HG03457 (cell line): ENCODE results near the gene FAM221A.
"Not testable (repeated sequence)": the region's sequence is repeated elsewhere in the genome, so short reads cannot be mapped to it uniquely, and the experiment has no call there.

Experiments used
- ATAC-seq: cut with Tn5 transposase; IDR thresholded peaks from one replicate; pipeline ENCODE4 v1.9.1; 2021; ENCODE audit warnings: moderate number of reproducible peaks; ENCODE audit not compliant: unreplicated experiment

FAM221A gene

DNA sequence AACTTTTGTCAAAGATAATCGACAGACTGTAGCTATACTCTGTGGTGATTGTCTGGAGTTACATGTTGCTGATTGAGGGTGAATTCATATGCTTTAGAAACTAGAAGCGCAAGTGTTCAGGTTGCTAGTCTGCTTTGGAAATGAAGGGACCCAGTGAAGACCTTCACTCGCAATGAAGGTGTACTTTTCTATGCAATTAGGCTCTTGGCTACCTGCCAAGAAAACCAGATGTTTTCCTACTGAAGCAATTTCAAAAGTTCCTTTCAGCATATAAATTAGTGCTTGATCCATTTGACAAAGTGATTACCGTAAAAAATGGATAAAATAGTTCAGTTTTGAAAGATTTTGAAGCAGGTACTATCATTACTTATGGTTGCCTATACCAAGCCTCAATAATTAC is 20.0 kb downstream of the FAM221A start:
- no peak for ATAC-seq

DNA sequence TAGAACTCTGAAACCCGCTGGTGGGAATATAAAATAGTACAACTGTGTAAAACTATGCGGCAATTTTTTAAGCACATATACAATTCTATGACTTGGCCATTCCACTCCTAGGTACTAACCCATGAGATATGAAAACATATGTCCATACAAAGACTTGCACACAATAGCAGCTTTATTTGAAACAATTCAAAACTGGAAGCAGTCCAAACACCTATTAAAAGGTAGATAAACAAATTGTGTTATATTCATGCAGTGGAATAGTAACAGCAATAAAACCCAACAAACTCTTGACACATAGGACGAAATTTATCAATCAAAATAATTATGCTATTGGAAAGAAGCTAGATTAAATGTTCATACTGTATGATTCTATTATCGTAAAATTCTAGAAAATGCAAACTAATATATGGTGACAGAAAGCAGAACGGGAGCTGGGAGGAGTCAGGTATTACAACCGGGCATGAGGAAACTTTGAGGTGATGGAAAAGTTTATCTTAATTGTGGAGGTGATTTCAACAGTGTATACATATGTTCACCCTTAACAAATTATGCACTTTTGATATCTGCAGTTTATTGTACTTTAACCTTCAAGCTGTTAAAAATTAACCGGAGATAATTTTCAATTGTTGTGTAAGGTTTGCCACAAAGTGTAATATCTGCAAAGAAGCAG is 29.2 kb downstream of the FAM221A start:
- ATAC-seq, result no peak

DNA sequence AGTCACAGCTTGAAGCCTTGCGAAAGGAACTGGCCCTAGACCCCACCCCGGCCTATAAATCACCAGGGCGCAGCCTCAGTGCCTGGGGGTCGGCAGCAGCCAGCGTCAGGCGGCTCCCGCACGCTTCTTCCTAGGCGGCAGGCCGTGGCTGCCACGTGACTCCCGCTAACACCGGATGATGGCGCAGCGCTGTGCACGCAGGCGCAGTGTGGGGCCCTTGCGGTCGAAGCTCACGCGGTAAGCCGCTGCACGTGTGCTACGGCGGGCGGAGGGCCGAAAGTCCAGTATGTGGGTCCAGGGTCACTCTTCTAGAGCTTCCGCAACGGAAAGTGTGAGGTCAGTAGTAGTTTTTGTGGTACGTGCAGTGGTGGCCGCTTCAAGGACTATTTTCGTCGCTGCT is 30.0 kb downstream of the FAM221A start, which contains the start of gene STK31:
STK31 (plus strand) TSS at position 220 of the 400 bp plus-strand sequence; CDS start at position 287, 67 bp downstream.
- no peak for ATAC-seq

DNA sequence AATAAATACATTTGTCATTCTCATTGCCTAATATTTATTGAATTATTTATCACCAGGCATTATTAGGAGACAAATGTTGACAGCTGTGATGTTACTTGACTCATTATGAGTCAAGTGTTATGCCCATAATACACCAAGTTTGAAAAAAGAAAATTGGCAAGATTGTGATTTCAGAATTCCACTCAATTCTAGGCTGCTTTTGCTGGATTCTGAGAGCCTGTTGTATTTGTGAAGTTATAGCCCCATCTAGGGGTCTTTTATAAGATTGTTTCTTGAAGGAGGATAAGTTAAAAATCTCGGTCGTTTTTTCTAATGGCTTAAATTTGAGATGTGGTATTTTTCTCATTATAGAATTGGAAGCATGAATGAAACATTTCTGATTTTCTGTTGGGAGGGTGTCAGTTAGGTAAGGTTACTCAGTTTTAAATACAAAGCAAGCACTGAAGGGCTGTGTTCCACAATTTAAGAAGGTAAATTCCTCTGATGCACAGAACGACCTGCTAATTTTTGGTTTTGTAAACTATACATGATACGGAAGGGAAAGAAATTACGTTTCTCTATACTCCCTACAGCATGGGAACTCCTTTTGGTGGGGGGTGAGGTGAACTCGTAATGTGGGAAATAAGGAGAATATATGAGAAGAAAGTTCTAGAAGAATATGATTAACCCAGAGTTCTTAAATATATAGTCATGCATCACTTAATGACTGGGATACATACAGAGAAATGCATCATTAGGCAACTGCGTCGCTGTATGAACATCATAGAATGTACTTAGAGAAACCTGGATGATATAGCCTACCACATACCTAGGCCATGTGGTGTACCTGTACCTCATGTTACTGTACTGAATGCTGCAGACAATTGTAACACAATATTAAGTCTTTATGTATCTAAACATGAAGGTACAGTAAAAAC is 32.6 kb downstream of the FAM221A start:
- no peak for ATAC-seq

DNA sequence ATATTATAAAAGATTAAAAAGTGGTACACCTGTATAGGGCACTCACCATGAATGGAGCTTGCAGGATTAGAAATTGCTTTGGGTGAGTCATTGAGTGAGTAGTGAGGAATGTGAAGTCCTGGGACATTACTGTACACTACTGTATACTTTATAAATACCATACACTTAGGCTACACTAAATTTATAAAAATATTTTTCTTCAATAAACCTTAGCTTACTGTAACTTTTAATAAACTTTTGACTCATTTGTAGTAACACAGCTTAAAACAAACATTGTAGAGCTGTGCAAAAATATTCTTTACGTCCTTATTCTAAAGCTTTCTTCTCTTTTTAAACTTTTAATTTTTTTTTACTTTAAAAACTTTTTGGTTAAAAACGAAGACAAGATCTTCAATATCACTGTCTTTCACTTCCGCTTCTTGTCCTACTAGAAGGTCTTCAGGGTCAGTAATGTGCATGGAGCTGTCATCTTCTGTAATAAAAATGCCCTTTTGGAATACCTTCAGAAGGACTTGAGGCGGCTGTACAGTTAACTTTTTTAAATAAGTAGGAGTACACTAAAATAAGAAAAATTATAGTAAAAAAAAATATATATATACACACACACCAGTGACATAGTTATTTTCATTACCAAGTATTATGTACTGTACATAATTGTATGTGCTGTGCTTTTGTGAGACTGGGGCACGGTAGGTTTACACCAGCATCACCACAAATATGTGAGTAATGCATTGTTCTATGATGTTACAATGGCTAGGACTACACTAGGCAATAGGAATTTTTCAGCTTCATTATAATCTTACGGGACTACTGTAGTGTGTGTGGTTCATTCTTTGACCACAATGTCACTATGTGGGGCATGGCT is 33.5 kb downstream of the FAM221A start:
- ATAC-seq, result no peak

DNA sequence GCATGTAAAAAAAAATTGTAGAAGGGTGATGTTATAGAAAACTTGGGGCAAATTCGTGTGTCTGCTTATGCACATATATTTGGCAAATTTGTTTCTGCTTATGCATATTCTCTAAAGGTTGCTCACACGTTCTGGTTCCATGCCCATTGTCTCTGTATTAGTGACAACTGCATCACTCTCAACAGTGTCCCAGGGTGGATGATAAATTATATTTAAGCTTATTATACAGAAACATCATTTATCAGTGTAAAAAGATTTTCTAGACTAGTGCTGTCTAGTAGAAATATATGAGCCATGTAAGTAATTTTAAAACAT is 34.1 kb downstream of the FAM221A start:
- ATAC-seq, result no peak

DNA sequence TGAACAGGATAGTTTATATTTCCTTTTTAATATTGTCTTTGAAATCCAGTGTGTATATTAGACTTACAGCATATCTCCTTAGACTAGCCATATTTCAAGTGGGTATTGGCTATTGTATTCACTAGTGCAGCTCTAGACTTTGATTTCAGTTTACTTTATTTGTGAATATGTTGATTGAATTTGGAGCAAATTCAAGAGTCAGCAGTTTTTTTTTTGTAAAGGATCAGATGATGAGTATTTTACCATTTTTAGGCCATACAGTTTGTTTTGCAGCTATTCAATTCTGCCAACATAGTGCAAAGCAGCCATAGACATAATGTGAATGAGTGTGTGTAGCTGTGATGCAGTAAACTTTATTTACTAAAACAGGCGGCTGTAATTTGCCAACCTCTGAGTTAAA is 34.6 kb downstream of the FAM221A start:
- ATAC-seq, result no peak

DNA sequence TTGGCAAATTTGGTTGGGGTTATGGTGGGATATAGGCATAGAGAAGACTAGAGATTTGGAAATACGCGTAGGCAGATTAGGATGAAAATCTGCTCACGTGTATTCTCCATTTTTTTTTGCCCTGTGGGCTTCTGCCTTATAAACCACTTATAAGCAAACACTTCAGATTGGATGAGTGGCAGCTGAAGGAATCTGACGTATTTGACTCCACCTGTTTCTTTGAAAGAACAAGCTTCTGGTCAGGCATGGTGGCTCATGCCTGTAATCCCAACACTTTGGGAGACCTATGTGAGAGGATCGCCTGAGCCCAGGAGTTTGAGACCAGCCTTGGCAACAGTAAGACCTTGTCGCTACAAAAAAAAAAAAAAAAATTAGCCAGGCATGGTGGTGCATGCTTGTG is 35.1 kb downstream of the FAM221A start:
- ATAC-seq, result no peak

DNA sequence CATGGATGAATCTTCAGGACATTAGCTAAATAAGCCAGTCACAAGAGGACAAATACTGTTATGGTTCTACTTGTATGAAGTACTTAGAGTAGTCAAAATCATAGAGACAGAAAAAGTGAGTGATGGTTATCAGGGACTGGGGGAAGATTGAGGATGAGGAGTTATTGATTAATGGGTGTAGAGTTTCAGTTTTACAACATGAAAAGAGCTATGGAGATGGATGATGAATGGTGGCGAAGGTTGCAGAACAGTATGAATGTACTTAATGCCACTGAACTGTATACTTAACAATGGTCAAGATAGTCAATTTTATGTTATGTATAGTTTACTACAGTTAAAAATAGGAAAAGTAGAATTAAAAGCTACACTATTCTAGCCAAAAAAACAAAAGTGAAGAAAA is 37.8 kb downstream of the FAM221A start:
- ATAC-seq, result no peak

DNA sequence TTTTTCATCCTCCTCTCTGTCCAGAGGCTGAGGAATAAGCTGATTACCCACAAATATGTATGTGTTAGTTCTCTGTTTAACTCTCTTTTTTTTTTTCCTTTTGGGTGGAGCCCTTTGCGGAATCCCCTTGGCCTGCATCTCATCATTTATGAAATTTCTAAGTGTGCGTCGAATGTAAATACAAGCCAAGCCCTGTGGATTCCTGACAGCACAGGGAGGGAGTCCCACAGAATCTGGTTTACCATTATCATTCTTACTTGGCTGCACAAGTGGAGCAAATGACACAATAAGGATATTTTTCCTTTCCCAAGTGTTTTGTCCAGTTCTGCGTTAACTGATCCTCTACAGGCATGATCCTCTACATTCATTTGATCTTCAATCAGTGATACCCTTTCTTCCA is 41.5 kb downstream of the FAM221A start:
- ATAC-seq, result no peak

DNA sequence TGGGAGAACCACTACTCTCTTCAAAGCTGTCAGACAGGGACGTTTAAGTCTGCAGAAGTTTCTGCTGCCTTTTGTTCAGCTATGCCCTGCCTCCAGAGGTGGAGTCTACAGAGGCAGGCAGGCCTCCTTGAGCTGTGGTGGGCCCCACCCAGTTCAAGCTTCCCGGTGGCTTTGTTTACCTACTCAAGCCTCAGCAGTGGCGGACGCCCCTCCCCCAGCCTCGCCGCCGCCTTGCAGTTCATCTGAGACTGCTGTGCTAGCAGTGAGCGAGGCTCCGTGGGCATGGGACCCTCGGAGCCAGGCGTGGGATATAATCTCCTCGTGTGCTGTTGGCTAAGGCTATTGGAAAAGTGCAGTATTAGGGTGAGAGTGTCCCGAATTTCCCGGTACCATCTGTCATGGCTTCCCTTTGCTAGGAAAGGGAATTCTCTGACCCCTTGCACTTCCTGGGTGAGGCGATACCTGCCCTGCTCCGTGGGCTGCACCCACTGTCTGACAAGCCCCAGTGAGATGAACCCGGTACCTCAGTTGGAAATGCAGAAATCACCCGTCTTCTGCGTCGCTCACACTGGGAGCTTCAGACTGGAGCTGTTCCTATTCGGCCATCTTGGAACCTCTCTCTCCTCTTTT is 42.7 kb downstream of the FAM221A start:
- ATAC-seq, result not testable (repeated sequence)

DNA sequence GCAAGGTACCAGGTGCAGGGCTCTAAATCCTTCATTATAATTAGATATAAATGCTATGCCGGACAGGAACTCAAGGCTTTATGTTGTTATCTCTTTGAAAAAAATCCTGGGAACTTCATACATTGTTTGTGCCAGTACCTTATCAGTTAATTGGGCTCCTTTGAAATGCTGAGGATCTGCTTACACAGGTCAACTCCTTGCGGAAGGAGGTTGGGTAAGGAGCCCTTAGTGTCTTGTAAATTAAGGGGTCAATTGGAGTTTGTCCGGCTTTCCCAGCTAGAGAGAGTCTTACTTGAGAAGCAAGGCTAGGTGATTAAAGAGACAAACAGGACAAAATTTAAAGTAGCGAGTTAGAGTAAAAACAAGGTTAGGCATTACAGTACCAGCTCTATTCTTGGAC is 44.1 kb downstream of the FAM221A start:
- not testable (repeated sequence) for ATAC-seq

DNA sequence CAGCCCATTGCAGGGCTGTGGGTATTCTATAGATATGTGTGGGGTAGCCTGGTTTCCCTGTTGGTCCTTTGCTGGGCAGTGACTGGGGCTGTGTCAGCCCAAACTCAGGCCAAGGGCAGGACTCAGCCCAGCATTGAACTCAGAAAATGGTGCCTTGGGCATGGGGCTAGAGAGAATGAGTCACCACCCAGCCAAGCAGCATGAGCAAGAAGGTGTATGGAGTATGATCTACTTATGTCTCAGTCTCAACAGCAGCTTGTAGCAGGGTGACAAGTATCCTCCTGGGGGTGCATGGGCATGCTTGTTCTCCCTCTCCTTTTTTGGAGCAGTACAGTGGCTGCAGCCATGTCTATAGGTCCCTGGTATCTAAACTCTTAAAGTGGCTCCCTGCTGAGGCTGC is 62.1 kb downstream of the FAM221A start:
- no peak for ATAC-seq

DNA sequence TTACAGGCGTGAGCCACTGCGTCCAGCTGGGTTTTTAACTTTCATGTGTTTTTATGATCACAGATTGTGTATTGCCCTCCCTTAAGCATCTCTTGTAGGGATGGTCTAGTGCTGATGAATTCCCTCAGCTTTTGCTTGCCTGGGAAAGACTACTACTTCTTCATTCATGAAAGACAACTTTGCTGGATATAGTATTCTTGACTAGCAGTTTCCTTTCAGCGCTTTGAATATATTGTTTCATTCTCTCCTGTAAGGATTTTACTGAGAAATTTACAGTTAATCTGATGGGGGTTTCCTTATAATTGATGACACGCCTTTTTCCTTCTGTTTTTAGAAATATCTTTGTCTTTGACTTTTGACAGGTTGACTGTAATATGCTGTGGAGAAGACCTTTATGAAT is 63.2 kb downstream of the FAM221A start:
- no peak for ATAC-seq

DNA sequence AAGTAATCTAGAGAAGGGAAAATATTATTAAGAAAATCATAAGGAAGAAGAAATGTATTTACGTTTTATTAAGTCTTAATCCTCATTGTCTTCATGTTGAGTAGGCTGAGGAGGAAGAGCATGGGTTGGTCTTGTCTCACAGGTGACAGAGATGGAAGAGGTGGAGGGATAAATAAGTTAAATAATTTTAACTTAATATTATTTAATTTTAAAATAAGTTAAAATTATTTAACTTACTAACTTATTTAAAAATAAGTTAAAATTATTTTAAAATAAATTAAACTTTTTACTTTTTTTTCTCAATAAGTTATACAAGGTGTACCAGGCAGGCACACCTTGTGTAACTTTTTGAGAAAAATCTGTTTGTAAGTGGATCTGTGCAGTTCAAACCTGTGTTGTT is 66.6 kb downstream of the FAM221A start:
- ATAC-seq, result no peak

DNA sequence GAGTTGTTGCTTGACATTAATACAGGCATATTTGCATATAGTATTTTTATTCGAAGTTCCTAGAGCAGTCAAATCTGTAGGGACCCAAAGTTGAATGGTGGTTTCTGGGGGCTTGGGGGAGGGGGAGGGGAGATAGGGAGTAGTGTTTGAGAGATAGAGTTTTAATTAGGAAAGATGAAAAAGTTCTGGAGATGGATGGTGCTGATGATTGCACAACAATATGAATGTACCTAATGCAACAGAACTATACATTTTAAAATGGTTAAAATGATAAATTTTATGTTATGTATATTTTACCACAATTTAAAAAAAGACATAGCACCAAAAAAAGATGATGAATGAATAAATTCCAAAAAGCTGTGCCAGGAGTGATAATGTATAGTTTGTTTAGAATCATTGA is 71.9 kb downstream of the FAM221A start:
- ATAC-seq, result no peak
